A673 (cell line): ENCODE data around the gene MCM9.

Experiments used
- CTCF ChIP-seq: fragments of 300-800, 200-600 bp; sonication (generic); conservative IDR thresholded peaks from 2 replicates; pipeline ENCODE4 v1.5.1; 2017; ENCODE audit warnings: low read depth, mild to moderate bottlenecking, antibody characterized with exemption, low read length, moderate library complexity, mixed read lengths
- EZH2 ChIP-seq: fragments of 200-600 bp; sonication (generic); IDR thresholded peaks from 2 replicates; pipeline ENCODE4 v1.6.1; 2017; ENCODE audit warnings: borderline replicate concordance, low read depth, mild to moderate bottlenecking, mixed read lengths, antibody characterized with exemption, low read length; ENCODE audit not compliant: poor library complexity, severe bottlenecking

- no peak for TF ChIP-seq CTCF
- TF ChIP-seq EZH2, result no peak
Measured at GRCh38 chr6:118869350-118869749, 65.6 kb downstream of the MCM9 start.
